ENCODE data around the gene OSBPL6.

- TF ChIP-seq, protein P1, sequence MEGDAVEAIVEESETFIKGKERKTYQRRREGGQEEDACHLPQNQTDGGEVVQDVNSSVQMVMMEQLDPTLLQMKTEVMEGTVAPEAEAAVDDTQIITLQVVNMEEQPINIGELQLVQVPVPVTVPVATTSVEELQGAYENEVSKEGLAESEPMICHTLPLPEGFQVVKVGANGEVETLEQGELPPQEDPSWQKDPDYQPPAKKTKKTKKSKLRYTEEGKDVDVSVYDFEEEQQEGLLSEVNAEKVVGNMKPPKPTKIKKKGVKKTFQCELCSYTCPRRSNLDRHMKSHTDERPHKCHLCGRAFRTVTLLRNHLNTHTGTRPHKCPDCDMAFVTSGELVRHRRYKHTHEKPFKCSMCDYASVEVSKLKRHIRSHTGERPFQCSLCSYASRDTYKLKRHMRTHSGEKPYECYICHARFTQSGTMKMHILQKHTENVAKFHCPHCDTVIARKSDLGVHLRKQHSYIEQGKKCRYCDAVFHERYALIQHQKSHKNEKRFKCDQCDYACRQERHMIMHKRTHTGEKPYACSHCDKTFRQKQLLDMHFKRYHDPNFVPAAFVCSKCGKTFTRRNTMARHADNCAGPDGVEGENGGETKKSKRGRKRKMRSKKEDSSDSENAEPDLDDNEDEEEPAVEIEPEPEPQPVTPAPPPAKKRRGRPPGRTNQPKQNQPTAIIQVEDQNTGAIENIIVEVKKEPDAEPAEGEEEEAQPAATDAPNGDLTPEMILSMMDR (IDR thresholded peaks at IDR 0.05): no peak
- no peak for TF ChIP-seq POLR2A (IDR thresholded peaks at IDR 0.05)
These were observed 189.4 kb downstream of the OSBPL6 start for GRCh38 chr2:178383718-178384117.
